Astrocyte (in vitro differentiated cells and primary cell): ENCODE results near the gene NOX4. TPM values are rescaled to one million over a fixed set of nuclear protein-coding genes. Genes with fewer than 3 reads are reported as not detected.

ENCODE experiments used
- DNase-seq: peaks from one replicate; pipeline ENCODE4 v3.0.0-alpha.2; 2010; ENCODE audit warnings: low read depth
- FAIRE-seq: peaks from 2 replicates; lab custom pipeline; 2011; peaks lifted over from hg19 to GRCh38; lab: Jason Lieb, UNC
- H2AFZ ChIP-seq: 2 replicates; pipeline ENCODE4 v1.6.0; 2012; ENCODE audit warnings: low read depth, low read length, inconsistent platforms
- H3K27ac ChIP-seq: 2 replicates; pipeline ENCODE4 v1.5.1; 2011; ENCODE audit warnings: low read depth, low read length, inconsistent platforms
- H3K27me3 ChIP-seq: 2 replicates; pipeline ENCODE4 v1.6.0; 2011; ENCODE audit warnings: low read length, inconsistent platforms; ENCODE audit not compliant: insufficient read depth
- H3K36me3 ChIP-seq: 2 replicates; pipeline ENCODE4 v1.5.1; 2011; ENCODE audit warnings: low read length, inconsistent platforms; ENCODE audit not compliant: insufficient read depth
- H3K4me1 ChIP-seq: 2 replicates; pipeline ENCODE4 v1.5.1; 2011; ENCODE audit warnings: low read length, inconsistent platforms; ENCODE audit not compliant: insufficient read depth
- H3K4me2 ChIP-seq: 2 replicates; pipeline ENCODE4 v1.6.0; 2012; ENCODE audit warnings: low read length, inconsistent platforms
- H3K4me3 ChIP-seq: 2 replicates; pipeline ENCODE4 v1.5.1; 2011; ENCODE audit warnings: low read depth, mild to moderate bottlenecking, low read length, inconsistent platforms; ENCODE audit not compliant: insufficient read depth
- H3K79me2 ChIP-seq: 2 replicates; pipeline ENCODE4 v1.6.0; 2012; ENCODE audit warnings: mild to moderate bottlenecking, low read length, inconsistent platforms; ENCODE audit not compliant: insufficient read depth
- H3K9ac ChIP-seq: 2 replicates; pipeline ENCODE4 v1.6.0; 2012; ENCODE audit warnings: mild to moderate bottlenecking, low read length, inconsistent platforms
- H3K9me3 ChIP-seq: 2 replicates; pipeline ENCODE4 v1.5.1; 2012; ENCODE audit warnings: low read depth, mild to moderate bottlenecking, low read length, inconsistent platforms; ENCODE audit not compliant: insufficient read depth
- H4K20me1 ChIP-seq: 2 replicates; pipeline ENCODE4 v1.6.0; 2012; ENCODE audit warnings: low read length, inconsistent platforms; ENCODE audit not compliant: insufficient read depth
- H3K27ac Mint-ChIP-seq: one replicate; pipeline ENCODE4 v1.8.0; 2021; ENCODE audit warnings: mild to moderate bottlenecking, mixed read lengths; ENCODE audit not compliant: unreplicated experiment
- H3K27me3 Mint-ChIP-seq: one replicate; pipeline ENCODE4 v1.8.0; 2021; ENCODE audit warnings: low read depth, mixed read lengths; ENCODE audit not compliant: unreplicated experiment
- H3K36me3 Mint-ChIP-seq: one replicate; pipeline ENCODE4 v1.8.0; 2021; ENCODE audit warnings: low read depth, mixed read lengths; ENCODE audit not compliant: unreplicated experiment
- H3K4me1 Mint-ChIP-seq: one replicate; pipeline ENCODE4 v1.8.0; 2021; ENCODE audit warnings: low read depth, mixed read lengths; ENCODE audit not compliant: unreplicated experiment
- H3K4me3 Mint-ChIP-seq: one replicate; pipeline ENCODE4 v1.8.0; 2021; ENCODE audit warnings: mild to moderate bottlenecking, moderate library complexity, mixed read lengths; ENCODE audit not compliant: unreplicated experiment
- H3K9me3 Mint-ChIP-seq: one replicate; pipeline ENCODE4 v1.8.0; 2021; ENCODE audit warnings: mild to moderate bottlenecking, mixed read lengths; ENCODE audit not compliant: unreplicated experiment
- EZH2 ChIP-seq: IDR thresholded peaks from 2 replicates; pipeline ENCODE4 v1.6.1; 2012; ENCODE audit warnings: mild to moderate bottlenecking, low read length, inconsistent platforms; ENCODE audit not compliant: insufficient read depth
- total RNA-seq: library from RNA; stranded (reverse); gene quantifications from 2 replicates; pipeline ENCODE4 v1.2.1, GENCODE V29; 2021
- TF ChIP-seq, protein P1 (sequence below): IDR thresholded peaks from 2 replicates; pipeline ENCODE4 v1.5.1; 2011; ENCODE audit warnings: low read depth, mild to moderate bottlenecking, inconsistent platforms, low read length, moderate library complexity; ENCODE audit not compliant: insufficient read depth

Gene NOX4
- total RNA-seq, 1 donor from 2014 or later: 36.5 TPM

DNA sequence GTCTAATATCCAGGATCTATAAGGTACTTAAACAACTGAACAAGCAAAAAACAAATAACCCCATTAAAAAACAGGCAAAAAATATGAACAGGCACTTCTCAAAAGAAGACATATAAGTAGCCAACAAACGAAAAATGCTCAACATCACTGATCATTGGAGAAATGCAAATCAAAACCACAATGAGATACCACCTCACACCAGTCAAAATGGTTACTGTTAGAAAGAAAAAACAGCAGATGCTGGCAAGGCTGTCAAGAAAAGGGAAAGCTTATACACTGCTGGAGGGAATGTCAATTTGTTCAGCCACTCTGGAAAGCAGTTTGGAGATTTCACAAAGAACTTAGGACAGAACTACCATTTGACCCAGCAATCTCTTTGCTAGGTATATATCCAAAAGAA is 30.6 kb upstream of the NOX4 start:
- Mint-ChIP-seq H3K4me1 (peaks cover 2% of the 10 kb centered on the region), H3K36me3 (no peaks in the 10 kb centered on the region), H3K4me3 (no peak overlapping the region), H3K27ac (no peak overlapping the region), H3K27me3 (no peaks in the 10 kb centered on the region), H3K9me3 (no peaks in the 10 kb centered on the region)
- Histone ChIP-seq H3K27ac (no peak overlapping the region), H2AFZ (no peak overlapping the region), H3K9ac (no peak overlapping the region), H3K36me3 (no peaks in the 10 kb centered on the region), H4K20me1 (no peaks in the 10 kb centered on the region), H3K4me3 (no peak overlapping the region), H3K27me3 (no peaks in the 10 kb centered on the region), H3K4me1 (peaks cover 9% of the 10 kb centered on the region), H3K4me2 (peak overlapping the region; percentile 46), H3K9me3 (no peaks in the 10 kb centered on the region), H3K79me2 (no peaks in the 10 kb centered on the region)
- TF ChIP-seq EZH2: no peak
- TF ChIP-seq, protein P1, sequence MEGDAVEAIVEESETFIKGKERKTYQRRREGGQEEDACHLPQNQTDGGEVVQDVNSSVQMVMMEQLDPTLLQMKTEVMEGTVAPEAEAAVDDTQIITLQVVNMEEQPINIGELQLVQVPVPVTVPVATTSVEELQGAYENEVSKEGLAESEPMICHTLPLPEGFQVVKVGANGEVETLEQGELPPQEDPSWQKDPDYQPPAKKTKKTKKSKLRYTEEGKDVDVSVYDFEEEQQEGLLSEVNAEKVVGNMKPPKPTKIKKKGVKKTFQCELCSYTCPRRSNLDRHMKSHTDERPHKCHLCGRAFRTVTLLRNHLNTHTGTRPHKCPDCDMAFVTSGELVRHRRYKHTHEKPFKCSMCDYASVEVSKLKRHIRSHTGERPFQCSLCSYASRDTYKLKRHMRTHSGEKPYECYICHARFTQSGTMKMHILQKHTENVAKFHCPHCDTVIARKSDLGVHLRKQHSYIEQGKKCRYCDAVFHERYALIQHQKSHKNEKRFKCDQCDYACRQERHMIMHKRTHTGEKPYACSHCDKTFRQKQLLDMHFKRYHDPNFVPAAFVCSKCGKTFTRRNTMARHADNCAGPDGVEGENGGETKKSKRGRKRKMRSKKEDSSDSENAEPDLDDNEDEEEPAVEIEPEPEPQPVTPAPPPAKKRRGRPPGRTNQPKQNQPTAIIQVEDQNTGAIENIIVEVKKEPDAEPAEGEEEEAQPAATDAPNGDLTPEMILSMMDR: no peak
- no peak for DNase-seq
- no peak for FAIRE-seq

DNA sequence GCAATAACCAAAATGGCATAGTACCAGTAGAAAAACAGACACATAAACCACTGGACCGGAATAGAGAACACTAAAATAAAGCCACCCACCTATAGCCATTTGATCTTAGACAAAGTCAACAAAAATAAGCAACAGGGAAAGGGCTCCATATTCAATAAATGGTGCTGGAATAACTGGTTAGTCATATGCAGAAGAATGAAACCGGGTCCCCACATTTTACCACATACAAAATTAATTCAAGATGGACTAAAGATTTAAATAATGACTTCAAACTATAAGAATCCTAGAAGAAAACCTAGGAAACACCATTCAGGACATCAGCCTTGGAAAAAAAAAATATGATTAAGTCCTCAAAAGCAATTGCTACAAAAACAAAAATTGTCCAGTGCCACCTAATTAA is 30.1 kb upstream of the NOX4 start:
- Histone ChIP-seq H3K4me3 (no peak overlapping the region), H2AFZ (no peak overlapping the region), H3K27ac (no peak overlapping the region), H3K79me2 (no peaks in the 10 kb centered on the region), H4K20me1 (no peaks in the 10 kb centered on the region), H3K36me3 (no peaks in the 10 kb centered on the region), H3K9ac (no peak overlapping the region), H3K4me1 (peaks cover 9% of the 10 kb centered on the region), H3K9me3 (no peaks in the 10 kb centered on the region), H3K4me2 (peak overlapping the region; percentile 46), H3K27me3 (no peaks in the 10 kb centered on the region)
- H3K27ac Mint-ChIP-seq: no peak overlapping the region
- H3K27me3 Mint-ChIP-seq: no peaks in the 10 kb centered on the region
- no peak overlapping the region for H3K4me3 Mint-ChIP-seq
- no peaks in the 10 kb centered on the region for H3K36me3 Mint-ChIP-seq
- H3K9me3 Mint-ChIP-seq: no peaks in the 10 kb centered on the region
- H3K4me1 Mint-ChIP-seq: peaks cover 7% of the 10 kb centered on the region
- TF ChIP-seq, protein P1: no peak
- TF ChIP-seq EZH2: no peak
- peak; percentile 42 for DNase-seq
- no peak for FAIRE-seq

DNA sequence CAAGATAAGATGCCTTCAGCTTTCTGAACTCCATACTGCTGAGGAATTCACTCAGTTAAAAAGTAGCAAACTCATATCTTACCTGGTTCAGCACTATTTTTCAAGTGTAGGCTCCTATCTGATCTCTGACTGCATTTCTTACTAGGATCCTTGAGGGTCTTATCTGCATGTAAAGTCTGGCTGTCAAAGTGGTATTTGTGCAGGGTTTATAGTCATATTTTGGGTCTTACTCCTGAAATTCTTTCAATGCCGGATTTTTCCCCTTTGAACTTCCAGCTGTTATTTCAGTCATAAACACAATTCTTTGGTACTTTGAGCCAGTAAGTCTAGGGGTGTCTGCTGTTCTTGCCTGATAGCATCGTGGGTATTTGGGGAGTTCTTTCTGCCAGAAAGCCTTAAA is 25.3 kb upstream of the NOX4 start:
- Mint-ChIP-seq H3K4me3 (no peak overlapping the region), H3K9me3 (peaks cover 3% of the 10 kb centered on the region), H3K27ac (no peak overlapping the region), H3K36me3 (no peaks in the 10 kb centered on the region), H3K27me3 (no peaks in the 10 kb centered on the region), H3K4me1 (peaks cover 7% of the 10 kb centered on the region)
- Histone ChIP-seq H3K79me2 (no peaks in the 10 kb centered on the region), H3K36me3 (no peaks in the 10 kb centered on the region), H3K9ac (no peak overlapping the region), H3K9me3 (no peaks in the 10 kb centered on the region), H2AFZ (no peak overlapping the region), H3K27ac (no peak overlapping the region), H3K4me2 (no peak overlapping the region), H4K20me1 (no peaks in the 10 kb centered on the region), H3K4me1 (peaks cover 4% of the 10 kb centered on the region), H3K27me3 (no peaks in the 10 kb centered on the region), H3K4me3 (no peak overlapping the region)
- DNase-seq: peak; percentile 49
- TF ChIP-seq, protein P1: no peak
- no peak for TF ChIP-seq EZH2
- no peak for FAIRE-seq
